AG04450 (cell line): ENCODE data around the gene EEPD1. TPM values are rescaled to one million over a fixed set of nuclear protein-coding genes. Genes with fewer than 3 reads are reported as not detected.

Experiments used
- CTCF ChIA-PET: fragments of 300-600, 350-600 bp; formaldehyde crosslinking; extraction: SDS; loops from one replicate; lab custom pipeline; 2022; ENCODE audit warnings: antibody characterized with exemption, inconsistent platforms; lab: Charles Lee
- POLR2A ChIA-PET: fragments of 350-600 bp; formaldehyde crosslinking; extraction: SDS; loops from one replicate; lab custom pipeline; 2021; ENCODE audit warnings: antibody characterized with exemption, inconsistent platforms; lab: Yijun Ruan, JAX
- DNase-seq: peaks from one replicate; pipeline ENCODE4 v3.0.0-alpha.2; 2011; ENCODE audit warnings: low read depth, low spot score
- H3K27ac ChIP-seq: one replicate; pipeline ENCODE4 v1.5.1; 2012; ENCODE audit warnings: low read depth, low read length, control low read depth
- H3K27me3 ChIP-seq: one replicate; pipeline ENCODE4 v1.6.0; 2012; ENCODE audit warnings: low read length; ENCODE audit not compliant: control insufficient read depth, insufficient read depth
- H3K4me3 ChIP-seq: 2 replicates; pipeline ENCODE4 v1.5.1; 2011; ENCODE audit warnings: mild to moderate bottlenecking, low read depth, low read length, control low read depth
- H3K9me3 ChIP-seq: 2 replicates; pipeline ENCODE4 v1.5.1; 2012; ENCODE audit warnings: low read length; ENCODE audit not compliant: control insufficient read depth, insufficient read depth
- CTCF ChIP-seq: IDR thresholded peaks from 2 replicates; pipeline ENCODE4 v1.5.1; 2011; ENCODE audit warnings: low read depth, low read length, control low read depth, inconsistent platforms
- polyA plus RNA-seq: library from polyadenylated mRNA; depleted of rRNA; stranded (reverse); fragments of >200 nt; gene quantifications from 2 replicates; pipeline ENCODE4 v1.2.3, GENCODE V29; 2011

EEPD1 gene
- polyA plus RNA-seq, 1 experiment: 21.1 TPM

DNA sequence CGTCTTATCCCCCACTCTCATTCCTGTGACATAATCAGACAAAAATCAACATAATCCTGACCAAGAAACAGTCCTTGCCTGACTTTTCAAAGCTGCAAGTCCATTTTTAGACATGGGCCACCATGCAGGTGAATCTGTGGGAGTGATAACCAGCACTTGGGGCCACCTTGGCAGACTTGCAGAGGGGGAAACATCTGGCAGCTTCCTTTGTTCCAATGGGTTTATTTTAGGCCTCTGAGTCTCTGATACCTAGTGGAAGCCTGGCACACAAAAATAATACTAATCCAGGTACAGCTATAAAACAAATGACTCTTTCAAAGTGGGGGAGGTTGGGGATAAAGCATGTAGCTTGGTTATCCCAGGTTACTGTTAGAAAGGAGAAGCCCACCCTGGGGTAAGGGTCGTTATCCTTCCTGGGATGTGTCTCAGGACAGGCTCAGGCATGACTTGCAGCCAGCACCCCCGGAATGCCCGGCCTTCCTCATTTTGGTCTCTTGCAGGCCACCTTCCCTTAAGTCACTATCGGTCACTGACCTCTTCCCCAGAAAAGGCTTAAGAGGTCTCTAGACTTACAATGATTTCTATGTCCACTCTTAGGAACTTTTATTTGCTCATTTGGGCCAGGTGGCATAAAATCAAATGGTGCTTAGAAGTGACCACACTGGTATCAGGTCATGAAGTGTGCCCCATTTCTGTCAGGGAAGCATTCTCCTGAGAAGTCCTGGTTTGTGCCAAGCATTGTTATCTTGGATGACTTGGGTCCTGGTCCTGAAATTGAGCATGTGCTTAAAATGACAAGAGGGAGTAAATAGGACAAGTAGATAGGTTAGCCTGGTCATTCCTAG lies 37.6 kb downstream of the EEPD1 start:
- H3K27me3 ChIP-seq: no peaks in the 10 kb centered on the region
- POLR2A ChIA-PET: interaction anchor here (1.1 kb wide), 2 partner anchors 13 to 24 kb away, joined by 3 to 5 read pairs; no protein-coding TSS in a partner anchor
- H3K9me3 ChIP-seq: no peaks in the 10 kb centered on the region; the same call in 1 of the 2 replicates
- CTCF ChIA-PET: no interaction called here
- peak overlapping the region; percentile 89 for H3K27ac ChIP-seq
- DNase-seq: no peak
- TF ChIP-seq CTCF: no peak
- H3K4me3 ChIP-seq: no peak overlapping the region

- ChIA-PET CTCF (no interaction called here), POLR2A (interaction anchor here (0.8 to 1.2 kb wide), 5 partner anchors 12 to 112 kb away, joined by 3 to 6 read pairs (median 4); no protein-coding TSS in a partner anchor)
- Histone ChIP-seq H3K27me3 (no peaks in the 10 kb centered on the region), H3K4me3 (no peak overlapping the region), H3K9me3 (peaks cover 2% of the 10 kb centered on the region; the same call in 1 of the 2 replicates), H3K27ac (peak overlapping the region; percentile 89)
- TF ChIP-seq CTCF: no peak
- DNase-seq: no peak
These were observed 38.4 kb downstream of the EEPD1 start for GRCh38 chr7:36191292-36191920.

GRCh38 chr7:36192053-36192824 lies 39.2 kb downstream of the EEPD1 start:
- CTCF ChIA-PET: interaction anchor here (0.5 kb wide), 1 partner anchor 13 kb away, joined by 5 read pairs; no protein-coding TSS in a partner anchor
- peak; percentile 85 for DNase-seq
- Histone ChIP-seq H3K4me3 (no peak overlapping the region), H3K9me3 (peaks cover 4% of the 10 kb centered on the region; the same call in 1 of the 2 replicates), H3K27ac (peak overlapping the region; percentile 89), H3K27me3 (no peaks in the 10 kb centered on the region)
- POLR2A ChIA-PET: interaction anchor here (0.8 to 1.2 kb wide), 5 partner anchors 11 to 111 kb away, joined by 3 to 6 read pairs (median 4); no protein-coding TSS in a partner anchor
- TF ChIP-seq CTCF: 0 out of 2 replicates have a peak, but pooled peaks have one; percentile 20

- no peak for DNase-seq
- POLR2A ChIA-PET: no interaction called here
- H3K4me3 ChIP-seq: no peak overlapping the region
- no peak for TF ChIP-seq CTCF
- H3K27me3 ChIP-seq: no peaks in the 10 kb centered on the region
- peaks cover 4% of the 10 kb centered on the region; the same call in 1 of the 2 replicates for H3K9me3 ChIP-seq
- CTCF ChIA-PET: interaction anchor here (0.5 kb wide), 1 partner anchor 13 kb away, joined by 5 read pairs; no protein-coding TSS in a partner anchor
- peak overlapping the region; percentile 81 for H3K27ac ChIP-seq
These were observed 39.8 kb downstream of the EEPD1 start for GRCh38 chr7:36192877-36193276.
